Activated CD4-positive, alpha-beta T cell treated with anti-CD3 and anti-CD28 coated beads, Interleukin-2, amount 50 U/mL, for 1 hour (primary cell): ENCODE measurements around the gene ABCC5.

Experiments used
- DNase-seq: peaks from one replicate; pipeline ENCODE4 v3.0.0-alpha.2; 2020

The ABCC5 gene

DNA sequence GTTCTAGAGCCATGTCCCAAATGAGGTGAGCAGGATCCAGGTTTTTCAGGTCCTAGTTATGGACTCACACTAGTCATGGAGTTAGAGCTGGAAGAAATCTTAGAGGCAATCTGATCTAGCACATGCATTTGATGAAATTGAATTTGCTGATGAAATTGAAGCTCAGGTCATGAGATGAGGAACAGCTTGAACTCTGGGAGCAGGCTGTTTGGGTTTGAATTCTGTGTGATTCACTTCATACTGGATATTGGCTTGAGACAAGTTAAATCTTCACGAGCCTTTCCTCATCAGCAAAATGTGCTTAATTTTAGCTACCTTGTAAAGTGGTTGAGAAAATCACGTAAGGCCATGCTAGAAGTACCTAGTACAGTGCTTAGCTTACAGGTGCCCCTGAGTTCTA lies 99.5 kb downstream of the ABCC5 start:
- DNase-seq = no peak

GRCh38 chr3:183917776-183918175 lies 99.9 kb downstream of the ABCC5 start:
- no peak for DNase-seq

- DNase-seq = no peak
Observed at GRCh38 chr3:183914856-183915255, 102.8 kb downstream of the ABCC5 start.

DNA sequence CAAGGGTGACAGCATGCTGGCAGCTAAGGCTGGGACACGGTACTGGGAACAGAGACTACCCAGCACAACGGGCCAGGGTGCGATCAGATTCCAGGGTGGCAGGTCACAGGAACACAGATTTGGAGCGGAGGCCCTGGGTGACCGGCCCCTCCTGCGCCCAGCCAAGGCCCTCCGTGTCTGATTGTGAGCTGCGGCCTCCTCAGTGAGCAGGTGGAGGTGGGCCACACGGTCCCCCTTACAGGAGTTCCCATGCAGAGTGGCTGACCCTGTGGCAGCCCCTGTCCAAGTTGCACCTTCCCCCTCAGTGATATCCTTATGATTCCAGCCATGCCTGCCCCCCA lies 104.1 kb downstream of the ABCC5 start:
- DNase-seq = no peak

DNA sequence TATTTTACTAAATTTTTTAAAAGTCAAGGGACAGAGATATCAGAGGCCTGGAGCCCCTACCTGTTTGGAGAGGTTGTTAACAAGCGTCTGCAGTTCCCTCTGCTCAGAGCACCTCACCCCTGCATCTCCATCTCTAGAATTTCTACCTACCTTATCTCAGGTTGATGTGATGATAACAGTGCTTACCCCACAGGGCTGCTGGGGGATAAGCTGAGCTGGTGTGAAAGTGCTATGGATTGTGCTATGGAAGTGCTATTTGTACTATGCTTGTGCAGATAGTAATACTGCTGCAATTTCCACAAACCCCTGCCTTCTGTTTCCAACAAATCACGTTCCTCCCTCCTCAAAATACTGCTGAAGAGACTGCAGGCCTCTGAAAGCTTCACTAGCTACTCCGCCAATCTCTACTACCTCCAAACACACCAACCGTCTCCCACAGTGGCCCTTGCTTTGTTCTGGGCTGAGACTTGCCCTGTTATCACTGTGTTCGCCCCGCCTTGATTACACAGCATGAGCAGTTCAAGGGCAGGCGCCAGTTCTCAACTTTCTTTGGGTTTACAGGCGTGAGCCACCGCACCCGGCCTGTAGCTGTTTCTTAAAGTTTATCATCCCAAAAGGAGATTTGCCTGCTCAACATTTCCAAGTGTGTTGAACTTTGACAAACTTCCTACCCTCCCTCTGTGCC lies 104.6 kb downstream of the ABCC5 start:
- DNase-seq = no peak

DNA sequence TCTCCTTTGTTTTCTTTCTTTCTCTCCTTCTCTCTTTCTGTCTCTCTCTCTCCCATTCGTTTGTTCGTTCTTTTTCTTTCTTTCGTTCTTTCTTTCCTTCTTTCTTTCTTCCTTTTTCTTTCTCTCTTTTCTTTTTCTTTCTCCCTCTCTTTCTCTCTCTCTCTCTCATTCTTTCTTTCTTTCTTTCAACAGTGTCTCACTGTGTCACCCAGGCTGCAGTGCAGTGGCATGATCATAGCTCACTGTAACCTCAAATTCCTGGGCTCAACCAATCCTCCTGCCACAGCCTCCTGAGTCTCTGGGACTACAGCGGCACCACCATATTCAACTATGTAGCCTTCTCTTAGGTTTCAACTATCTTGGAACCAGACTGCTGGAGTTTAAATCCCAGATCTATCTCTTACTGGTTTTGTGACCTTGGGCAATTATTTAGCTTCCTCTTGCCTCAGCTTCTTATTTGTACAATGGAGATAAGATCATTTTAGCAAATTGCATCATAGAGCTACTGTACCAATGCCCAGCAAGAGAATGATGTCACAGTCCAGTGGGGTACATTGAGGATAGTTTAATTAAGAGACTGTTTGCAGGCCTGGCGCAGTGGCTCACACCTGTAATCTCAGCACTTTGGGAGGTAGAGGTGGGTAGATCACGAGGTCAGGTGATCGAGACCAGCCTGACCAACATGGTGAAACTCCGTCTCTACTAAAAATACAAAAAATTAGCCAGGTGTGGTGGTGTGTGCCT lies 105.7 kb downstream of the ABCC5 start:
- no peak for DNase-seq

DNA sequence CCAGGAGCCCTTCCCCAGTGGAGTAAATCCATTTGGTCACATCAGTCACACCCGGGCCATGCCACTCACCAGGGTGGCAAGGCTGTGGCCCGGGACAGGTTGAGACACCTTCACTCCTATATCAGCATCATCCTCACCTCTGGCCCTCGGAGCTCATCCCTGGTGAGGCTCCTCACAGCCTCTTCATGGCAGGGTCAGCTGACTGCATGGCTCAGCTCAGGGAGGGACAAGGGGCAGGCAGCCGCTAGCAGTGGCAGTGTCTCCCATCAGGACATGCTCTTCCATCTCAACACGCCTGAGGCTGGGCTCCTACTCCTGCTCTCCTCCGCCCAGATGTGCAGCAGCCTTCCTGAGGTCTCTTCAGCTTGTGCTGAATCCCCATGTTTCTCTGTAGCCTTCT lies 106.6 kb downstream of the ABCC5 start:
- no peak for DNase-seq

- DNase-seq = no peak
Observed at GRCh38 chr3:183909030-183909600, 108.6 kb downstream of the ABCC5 start.

- no peak for DNase-seq
Observed at GRCh38 chr3:183907911-183908331, 109.8 kb downstream of the ABCC5 start.

- DNase-seq = no peak
Observed at GRCh38 chr3:183907176-183907575, 110.5 kb downstream of the ABCC5 start.

DNA sequence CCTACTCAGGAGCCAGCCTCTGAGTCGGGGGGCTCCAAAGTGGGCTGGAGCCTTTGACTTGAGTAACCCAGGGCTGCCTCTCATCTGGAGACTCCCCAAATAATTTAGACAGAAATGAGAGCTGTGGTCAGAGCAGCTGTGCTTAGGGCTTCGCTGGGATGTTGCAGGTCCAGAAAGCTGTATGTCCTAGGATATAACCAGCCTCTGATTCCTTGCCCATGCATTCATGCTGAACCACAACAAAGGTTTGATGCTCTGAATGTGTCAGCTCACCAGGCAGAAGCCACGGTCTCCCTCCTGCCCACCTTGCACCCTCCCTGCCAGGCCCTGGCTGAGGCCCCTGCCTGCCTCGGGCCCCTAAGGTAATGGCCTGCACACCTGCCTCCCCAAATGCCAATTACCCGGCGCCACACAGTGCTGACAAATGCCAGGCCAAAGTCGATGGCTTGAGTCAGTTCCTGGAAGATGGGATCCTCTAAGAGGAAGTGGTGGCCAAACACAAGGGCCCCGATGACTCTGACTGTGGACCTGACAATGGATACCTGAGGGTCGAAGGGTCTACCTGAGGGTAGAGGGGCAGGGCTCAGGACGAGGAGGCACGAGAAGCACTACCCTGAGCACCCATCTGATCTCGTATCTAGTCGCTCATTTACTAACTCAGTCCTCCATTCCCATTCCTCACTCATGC lies 111.3 kb downstream of the ABCC5 start:
- no peak for DNase-seq

DNA sequence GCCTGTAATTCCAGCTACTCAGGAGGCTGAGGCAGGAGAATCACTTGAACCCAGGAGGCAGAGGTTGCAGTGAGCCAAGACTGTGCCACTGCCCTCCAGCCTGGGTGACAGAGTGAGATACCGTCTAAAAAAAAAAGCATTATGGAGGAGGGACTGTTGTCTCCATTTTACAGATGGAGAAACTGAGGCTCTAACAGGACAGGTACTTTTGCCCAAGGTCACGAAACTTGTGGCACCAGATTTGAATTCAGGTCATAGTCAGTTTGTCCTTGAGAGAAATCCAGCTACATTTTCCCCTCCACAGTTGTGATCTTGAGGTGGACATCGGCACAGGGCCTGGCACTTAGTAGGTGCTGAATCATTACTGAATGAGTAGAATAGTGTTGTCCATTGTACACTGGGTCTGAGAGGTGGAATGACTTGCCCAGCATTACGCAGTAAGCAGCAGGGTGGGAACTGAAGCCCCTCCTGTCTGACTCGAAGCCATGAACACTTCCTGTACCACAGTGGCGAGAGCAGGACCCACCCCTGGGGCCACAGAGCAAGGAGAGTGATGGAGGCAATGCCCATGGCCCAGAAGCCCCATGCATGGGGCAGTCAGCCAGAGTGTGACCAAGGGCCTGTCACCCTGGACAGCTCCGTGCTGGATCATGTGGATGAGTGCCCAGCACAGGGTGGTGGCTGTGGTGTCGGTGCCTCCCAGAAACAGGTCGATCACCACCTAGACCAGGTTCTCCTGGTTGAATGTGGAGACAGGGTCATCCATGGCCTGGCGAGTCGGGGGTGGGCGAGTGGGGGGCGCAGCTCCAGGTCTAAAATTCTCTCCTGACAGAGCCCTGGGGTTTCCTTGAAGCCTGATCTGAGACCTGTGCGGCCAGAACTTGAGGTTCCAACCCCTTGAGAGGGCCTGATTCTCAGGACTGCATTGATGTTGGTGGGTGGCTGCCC lies 112.6 kb downstream of the ABCC5 start:
- no peak for DNase-seq

- DNase-seq = no peak
Observed at GRCh38 chr3:183898028-183898431, 119.7 kb downstream of the ABCC5 start.

DNA sequence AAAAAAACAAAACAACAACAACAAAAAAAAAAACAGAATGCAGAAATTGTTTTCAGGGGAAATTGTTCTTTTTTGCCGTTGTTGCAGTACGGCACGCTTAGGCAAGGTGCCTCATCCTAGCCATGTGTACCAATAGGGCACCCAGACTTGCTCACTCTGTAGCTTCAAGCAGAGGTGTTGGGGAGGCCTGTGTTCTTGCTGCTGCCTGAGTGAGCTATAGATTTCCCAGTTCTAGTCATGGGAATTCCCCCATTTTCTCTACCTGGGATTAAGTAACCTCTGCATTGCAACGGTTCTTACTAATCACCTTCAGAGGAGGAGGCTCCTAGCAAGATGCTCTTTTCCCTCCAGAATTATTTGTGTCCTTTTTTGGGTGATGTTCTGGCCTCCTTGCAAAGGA lies 120.1 kb downstream of the ABCC5 start:
- no peak for DNase-seq

- DNase-seq = no peak
Observed at GRCh38 chr3:183896610-183897009, 121.1 kb downstream of the ABCC5 start.

- DNase-seq = no peak
Observed at GRCh38 chr3:183896184-183896583, 121.5 kb downstream of the ABCC5 start.

GRCh38 chr3:183895774-183896173 lies 121.9 kb downstream of the ABCC5 start:
- no peak for DNase-seq

DNA sequence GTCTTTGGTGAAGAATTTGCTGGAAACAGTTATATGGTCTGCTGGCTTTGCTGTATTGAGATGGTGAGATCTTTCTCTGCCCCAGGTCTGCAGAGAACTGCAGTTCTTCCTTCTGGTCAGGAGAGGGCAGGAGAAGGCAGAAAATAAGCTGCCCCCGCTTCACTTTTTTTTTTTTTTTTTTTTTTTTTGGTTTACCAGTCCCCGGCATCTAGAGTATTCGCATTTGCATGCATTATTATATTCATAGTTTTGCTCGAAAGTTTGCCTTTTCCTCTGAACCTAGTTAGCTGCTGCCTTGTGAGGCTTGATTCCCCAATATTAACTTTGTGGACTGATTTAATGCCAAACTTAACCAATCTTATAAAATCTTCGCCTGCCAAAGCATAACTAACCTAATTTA lies 122.4 kb downstream of the ABCC5 start:
- DNase-seq = peak; percentile 11

- no peak for DNase-seq
Observed at GRCh38 chr3:183892610-183893214, 125.0 kb downstream of the ABCC5 start.

DNA sequence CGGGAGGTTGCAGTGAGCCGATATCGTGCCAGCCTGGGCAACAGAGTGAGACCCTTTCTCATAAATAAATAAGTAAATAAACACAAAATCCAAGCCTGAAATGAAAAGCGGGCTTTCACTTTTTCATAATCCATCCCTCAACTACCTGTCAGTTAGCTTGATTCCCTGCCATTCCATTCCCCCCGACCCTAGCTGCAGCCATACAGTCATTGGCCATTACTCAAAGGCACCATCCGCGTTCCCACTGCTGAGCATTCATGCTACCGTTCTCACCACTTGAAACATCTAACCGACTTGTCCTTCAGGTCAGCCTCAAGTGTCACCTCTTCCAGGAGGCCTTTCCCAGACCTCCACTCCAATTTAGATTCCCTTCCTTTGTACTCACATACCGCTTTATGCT lies 131.9 kb downstream of the ABCC5 start:
- no peak for DNase-seq

GRCh38 chr3:183884427-183885296 lies 133.0 kb downstream of the ABCC5 start, which contains the start of gene PARL:
Gene PARL (minus strand): TSS chr3:183884880. CDS start chr3:183884846, 34 bp downstream.
- DNase-seq = peak; percentile 98
